RWPE2 (cell line): ENCODE results near the gene GUF1.

Source experiments
- ATAC-seq: fragments of 200-7000 bp; cut with Tn5 transposase; 3 replicates; pipeline ENCODE4 v1.9.1; 2021; ENCODE audit warnings: low read depth
- DNase-seq: peaks from one replicate; pipeline ENCODE4 v3.0.0-alpha.2; 2020; ENCODE audit warnings: low spot score
- H3K27ac ChIP-seq: fragments of 450-650 bp; 2 replicates; pipeline ENCODE4 v1.5.1; 2017; ENCODE audit warnings: mild to moderate bottlenecking; ENCODE audit not compliant: poor library complexity, severe bottlenecking
- H3K27me3 ChIP-seq: fragments of 250-450 bp; sonication (Bioruptor Pico); 2 replicates; pipeline ENCODE4 v1.5.1; 2021; ENCODE audit warnings: mild to moderate bottlenecking, moderate library complexity; ENCODE audit not compliant: insufficient read depth, poor library complexity, severe bottlenecking
- H3K36me3 ChIP-seq: fragments of 250-450 bp; sonication (Bioruptor Pico); 2 replicates; pipeline ENCODE4 v1.5.1; 2020; ENCODE audit warnings: low read depth, mild to moderate bottlenecking, moderate library complexity
- H3K4me1 ChIP-seq: fragments of 250-450 bp; sonication (Bioruptor Pico); 2 replicates; pipeline ENCODE4 v1.5.1; 2021; ENCODE audit warnings: mild to moderate bottlenecking, moderate library complexity; ENCODE audit not compliant: insufficient read depth, poor library complexity, severe bottlenecking
- H3K4me3 ChIP-seq: fragments of 250-450 bp; sonication (Bioruptor Pico); 2 replicates; pipeline ENCODE4 v1.5.1; 2021; ENCODE audit warnings: mild to moderate bottlenecking, moderate library complexity; ENCODE audit not compliant: severe bottlenecking
- H3K9me3 ChIP-seq: fragments of 250-450 bp; sonication (Bioruptor Pico); 2 replicates; pipeline ENCODE4 v1.5.1; 2021; ENCODE audit warnings: mild to moderate bottlenecking, moderate library complexity; ENCODE audit not compliant: severe bottlenecking
- CTCF ChIP-seq: fragments of 450-650 bp; IDR thresholded peaks from one replicate; pipeline ENCODE4 v1.5.1; 2017; ENCODE audit warnings: mild to moderate bottlenecking, moderate library complexity; ENCODE audit not compliant: poor library complexity, severe bottlenecking

Gene GUF1

DNA sequence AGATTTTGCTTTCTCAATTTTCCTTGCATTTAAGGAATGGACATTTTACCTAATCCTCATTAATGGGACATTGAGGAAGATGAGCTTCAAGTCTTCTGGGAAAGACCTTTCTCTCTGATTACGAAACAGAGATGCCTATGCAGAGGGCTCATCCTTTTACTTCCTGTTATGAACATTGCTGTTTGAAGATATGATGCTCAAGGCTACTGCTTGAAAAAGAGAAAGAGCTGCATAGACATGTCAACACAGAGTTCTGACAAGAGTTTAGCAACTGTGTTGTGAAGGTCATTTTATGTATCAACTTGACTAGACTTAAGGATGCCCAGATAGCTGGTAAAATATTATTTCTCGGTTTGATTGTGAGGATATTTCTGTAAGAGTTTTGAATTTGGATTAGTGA lies 62.0 kb downstream of the GUF1 start:
- no peak for TF ChIP-seq CTCF
- Histone ChIP-seq H3K4me1 (no peaks in the 10 kb centered on the region), H3K36me3 (no peaks in the 10 kb centered on the region), H3K27ac (no peak overlapping the region), H3K27me3 (no peaks in the 10 kb centered on the region), H3K9me3 (no peaks in the 10 kb centered on the region), H3K4me3 (no peak overlapping the region)
- no peak for DNase-seq
- no peak for ATAC-seq
